Activated naive CD4-positive, alpha-beta T cell treated with anti-CD3 and anti-CD28 coated beads, Interleukin-2, amount 50 U/mL, for 72 hours (primary cell): ENCODE data around the gene EPG5. TPM values are rescaled to one million over a fixed set of nuclear protein-coding genes. Genes with fewer than 3 reads are reported as not detected.
"Not testable (repeated sequence)": the region's sequence is repeated elsewhere in the genome, so short reads cannot be mapped to it uniquely, and the experiment has no call there.

Experiments
- ATAC-seq, 2 donors: fragments of 150-1000 bp; cut with Tn5 transposase; 2 replicates each; pipeline ENCODE4 v1.10.0; 2021; ENCODE audit warnings: mild to moderate bottlenecking in 2 of 2, moderate library complexity in 2 of 2
- DNase-seq, 2 donors: peaks; one replicate each; pipeline ENCODE4 v3.0.0; 2021 to 2022; ENCODE audit warnings: low spot score in 2 of 2
- H3K27ac Mint-ChIP-seq, 2 donors: one replicate each; pipeline ENCODE4 v1.8.0; 2022; ENCODE audit warnings: mild to moderate bottlenecking in 2 of 2, mixed read lengths in 2 of 2
- H3K36me3 Mint-ChIP-seq, 2 donors: one replicate each; pipeline ENCODE4 v1.8.0; 2022; ENCODE audit warnings: mixed read lengths in 2 of 2
- H3K9me3 Mint-ChIP-seq, 2 donors: one replicate each; pipeline ENCODE4 v1.8.0; 2022; ENCODE audit warnings: mixed read lengths in 2 of 2
- total RNA-seq, 2 donors: library from RNA; stranded (reverse); gene quantifications; one replicate each; pipeline ENCODE4 v1.2.3, GENCODE V29; 2022

Gene EPG5
- total RNA-seq, 2 donors from 2014 or later, result 20.9 to 34.2 TPM

DNA sequence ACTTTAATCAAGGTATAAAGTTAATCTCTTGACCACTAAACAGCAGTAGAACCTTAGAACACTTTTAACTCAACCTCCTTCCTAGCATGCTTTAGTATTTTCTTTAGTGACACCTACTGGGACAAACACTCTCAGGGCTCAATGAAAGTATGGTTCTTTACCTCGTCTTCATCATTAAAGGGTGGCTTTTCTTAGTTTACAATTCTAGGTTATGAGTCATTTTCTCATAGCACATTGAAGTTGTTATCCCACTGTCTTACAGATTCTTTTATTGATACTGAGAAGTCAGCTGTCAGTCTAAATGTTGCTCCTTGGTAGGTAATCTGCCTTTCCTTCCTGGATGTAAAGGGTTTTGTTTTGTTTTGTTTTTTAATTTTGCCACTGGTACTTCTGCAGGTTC, 103.7 kb downstream of the EPG5 start:
- peak; percentile 61 to 86 for ATAC-seq
- peaks cover 0 to 10% of the 10 kb centered on the region in 2 donors for H3K9me3 Mint-ChIP-seq
- H3K27ac Mint-ChIP-seq, result no peak overlapping the region
- DNase-seq, result no peak
- peaks cover 34 to 39% of the 10 kb centered on the region in 2 donors for H3K36me3 Mint-ChIP-seq

DNA sequence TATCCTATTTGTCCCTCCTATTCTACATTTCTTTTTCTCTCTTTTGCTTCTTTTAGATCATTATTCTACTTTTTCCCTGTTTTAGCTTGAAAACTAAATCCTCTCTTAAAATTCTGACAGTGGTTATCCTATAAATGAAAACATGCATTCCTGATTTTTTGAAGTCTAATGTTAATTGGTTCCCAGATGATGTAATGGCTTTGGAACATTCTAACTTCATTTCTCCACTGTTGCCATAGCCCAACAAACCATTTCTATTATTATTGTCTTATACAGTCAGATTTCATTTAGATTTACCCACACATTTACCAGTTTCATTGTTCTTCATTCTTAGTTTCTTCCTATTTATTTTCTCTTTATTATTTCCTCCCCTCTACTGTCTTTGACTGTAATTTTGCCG, 105.2 kb downstream of the EPG5 start:
- H3K36me3 Mint-ChIP-seq, result peaks cover 34 to 39% of the 10 kb centered on the region in 2 donors
- H3K9me3 Mint-ChIP-seq, result peaks cover 0 to 10% of the 10 kb centered on the region in 2 donors
- H3K27ac Mint-ChIP-seq, result no peak overlapping the region
- ATAC-seq (no peak), DNase-seq (no peak)

DNA sequence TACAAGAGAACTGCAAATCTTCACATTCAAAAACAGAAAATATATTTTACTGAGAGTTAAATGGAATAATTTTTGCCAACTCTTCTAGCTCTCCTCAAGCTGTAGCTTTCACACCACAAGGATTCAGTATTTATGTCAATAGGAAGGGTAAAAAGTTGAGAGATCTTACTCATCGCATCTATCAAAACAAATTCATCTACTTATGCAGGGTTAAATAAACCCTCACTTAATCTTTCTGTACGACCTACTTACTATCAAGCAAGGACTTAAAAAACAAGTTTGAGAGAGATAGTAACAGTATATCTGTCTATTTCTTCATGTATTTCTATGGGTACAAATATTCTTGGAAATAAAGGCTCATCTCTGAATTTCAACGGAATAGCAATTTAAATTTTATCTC, 106.2 kb downstream of the EPG5 start:
- H3K36me3 Mint-ChIP-seq, result peaks cover 28 to 32% of the 10 kb centered on the region in 2 donors

DNA sequence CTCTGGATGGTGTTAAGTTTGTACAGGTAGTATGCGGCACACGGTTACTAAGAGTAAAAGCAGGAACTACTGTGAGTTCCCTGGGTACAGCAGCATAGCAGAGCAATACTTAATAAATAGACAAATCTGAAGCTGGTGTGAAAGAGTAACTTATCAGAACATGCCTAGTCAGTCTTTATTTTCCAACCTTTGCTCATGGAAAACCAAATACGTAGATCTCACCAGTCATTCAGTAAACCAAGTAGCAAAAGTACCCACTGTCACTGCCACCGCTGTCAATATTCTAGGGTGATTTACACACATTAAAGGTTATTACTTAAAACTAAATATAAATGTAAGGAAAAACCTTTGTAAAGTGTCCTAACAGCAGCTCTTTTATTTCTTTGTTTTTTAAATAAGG, 106.6 kb downstream of the EPG5 start:
- no peak for ATAC-seq
- peaks cover 24 to 28% of the 10 kb centered on the region in 2 donors for H3K36me3 Mint-ChIP-seq

More for the DNA sequence above, 106.2 kb downstream of the EPG5 start:
- ATAC-seq, result no peak
- peaks cover 0 to 10% of the 10 kb centered on the region in 2 donors for H3K9me3 Mint-ChIP-seq
- H3K27ac Mint-ChIP-seq, result no peak overlapping the region
- DNase-seq, result no peak

DNA sequence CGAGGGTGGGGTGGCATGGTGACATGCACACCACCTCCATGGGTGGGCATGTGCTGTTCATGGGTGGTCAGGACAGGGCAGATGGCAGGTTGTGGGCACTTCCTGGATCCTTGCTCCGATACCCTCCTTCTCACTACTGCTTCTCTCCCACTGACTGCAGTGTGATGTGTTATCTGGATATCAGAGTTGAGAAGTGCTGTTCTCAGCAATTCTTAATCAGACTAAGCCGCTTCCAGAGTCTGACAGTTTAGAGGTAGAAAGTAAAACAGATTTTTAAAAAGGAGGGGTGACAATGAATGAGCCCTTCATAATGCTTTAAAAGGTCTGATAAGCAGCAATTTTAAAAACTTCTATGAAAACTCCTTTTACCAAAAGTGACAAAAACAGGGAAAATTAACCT, 107.8 kb downstream of the EPG5 start:
- Mint-ChIP-seq H3K36me3 (peaks cover 13 to 17% of the 10 kb centered on the region in 2 donors), H3K9me3 (peaks cover 0 to 7% of the 10 kb centered on the region in 2 donors), H3K27ac (no peak overlapping the region)
- ATAC-seq, result no peak
- no peak for DNase-seq

More for the DNA sequence above, 106.6 kb downstream of the EPG5 start:
- no peak for DNase-seq
- Mint-ChIP-seq H3K27ac (no peak overlapping the region), H3K9me3 (peaks cover 0 to 10% of the 10 kb centered on the region in 2 donors)

DNA sequence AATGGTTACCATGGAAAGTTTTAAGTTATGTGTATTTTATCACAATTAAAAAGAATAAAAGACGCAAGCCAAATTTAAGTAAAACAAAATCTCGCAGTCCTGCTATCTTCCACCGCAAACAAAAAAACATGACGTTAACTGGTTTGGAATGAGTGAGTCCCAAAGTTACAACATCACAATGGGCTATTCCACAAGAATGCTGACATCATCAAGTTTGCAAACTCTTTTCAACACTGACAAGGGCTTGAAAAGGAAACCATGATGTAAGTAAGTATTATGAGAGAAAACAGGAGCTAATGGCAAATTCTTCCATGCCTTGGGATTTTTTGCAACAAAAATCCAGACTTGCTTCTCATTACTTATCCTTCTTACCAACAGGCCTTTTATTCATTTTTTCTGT, 110.6 kb downstream of the EPG5 start:
- ATAC-seq (no peak), DNase-seq (no peak)
- Mint-ChIP-seq H3K9me3 (no peaks in the 10 kb centered on the region), H3K36me3 (peaks cover 0 to 7% of the 10 kb centered on the region in 2 donors), H3K27ac (no peak overlapping the region)

DNA sequence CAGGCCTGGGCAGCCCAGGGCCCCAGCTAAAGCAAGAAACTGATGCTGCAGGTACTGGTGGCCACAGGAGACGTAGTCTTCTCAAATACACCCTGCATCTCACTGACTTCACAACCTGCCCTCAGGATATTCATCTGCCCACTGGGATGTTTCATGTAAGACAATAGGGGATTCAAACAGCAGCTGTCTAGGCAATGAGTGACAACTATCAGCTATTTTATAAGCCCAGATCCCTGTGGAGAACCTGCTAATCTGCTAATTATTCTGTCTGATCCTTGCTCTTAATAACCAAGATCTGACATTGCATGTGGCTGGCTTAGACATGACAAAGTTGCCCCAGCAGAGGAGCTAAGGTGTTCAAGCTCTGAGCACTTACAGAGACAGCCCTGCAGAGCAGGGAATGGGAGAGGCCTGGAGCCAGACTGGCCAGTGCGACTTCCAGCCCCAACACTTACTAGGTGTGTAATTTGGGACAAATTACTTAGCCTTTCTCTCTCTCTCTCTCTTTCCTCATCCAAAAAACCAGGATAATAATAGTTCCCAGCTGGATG, 113.0 kb downstream of the EPG5 start:
- peaks cover 0 to 1% of the 10 kb centered on the region in 2 donors for H3K36me3 Mint-ChIP-seq
- no peak for ATAC-seq
- H3K27ac Mint-ChIP-seq, result peak overlapping the region; percentile 16 to 29
- H3K9me3 Mint-ChIP-seq, result no peaks in the 10 kb centered on the region
- DNase-seq, result no peak

DNA sequence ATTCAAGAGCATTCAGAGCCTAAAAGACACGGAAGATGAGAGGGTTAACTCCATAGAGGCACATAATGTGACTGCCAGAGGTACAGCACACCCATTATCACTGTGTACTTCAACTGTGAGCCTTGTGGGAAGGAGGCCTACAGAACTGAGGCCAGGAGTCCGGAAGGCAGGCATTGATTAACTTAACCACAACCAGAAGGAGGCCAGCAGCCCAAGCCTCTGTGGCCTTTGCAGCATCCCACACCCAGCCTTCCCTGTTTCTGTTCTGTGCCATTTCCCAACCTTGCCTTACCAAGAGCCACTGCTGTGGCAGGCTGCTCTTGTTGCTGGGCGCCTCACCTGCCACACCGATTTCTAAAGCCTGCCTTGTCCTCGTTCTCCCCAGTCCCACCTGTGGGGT, 114.5 kb downstream of the EPG5 start:
- Mint-ChIP-seq H3K36me3 (no peaks in the 10 kb centered on the region), H3K27ac (peak overlapping the region; percentile 16 to 52), H3K9me3 (no peaks in the 10 kb centered on the region)
- DNase-seq (no peak), ATAC-seq (no peak)

DNA sequence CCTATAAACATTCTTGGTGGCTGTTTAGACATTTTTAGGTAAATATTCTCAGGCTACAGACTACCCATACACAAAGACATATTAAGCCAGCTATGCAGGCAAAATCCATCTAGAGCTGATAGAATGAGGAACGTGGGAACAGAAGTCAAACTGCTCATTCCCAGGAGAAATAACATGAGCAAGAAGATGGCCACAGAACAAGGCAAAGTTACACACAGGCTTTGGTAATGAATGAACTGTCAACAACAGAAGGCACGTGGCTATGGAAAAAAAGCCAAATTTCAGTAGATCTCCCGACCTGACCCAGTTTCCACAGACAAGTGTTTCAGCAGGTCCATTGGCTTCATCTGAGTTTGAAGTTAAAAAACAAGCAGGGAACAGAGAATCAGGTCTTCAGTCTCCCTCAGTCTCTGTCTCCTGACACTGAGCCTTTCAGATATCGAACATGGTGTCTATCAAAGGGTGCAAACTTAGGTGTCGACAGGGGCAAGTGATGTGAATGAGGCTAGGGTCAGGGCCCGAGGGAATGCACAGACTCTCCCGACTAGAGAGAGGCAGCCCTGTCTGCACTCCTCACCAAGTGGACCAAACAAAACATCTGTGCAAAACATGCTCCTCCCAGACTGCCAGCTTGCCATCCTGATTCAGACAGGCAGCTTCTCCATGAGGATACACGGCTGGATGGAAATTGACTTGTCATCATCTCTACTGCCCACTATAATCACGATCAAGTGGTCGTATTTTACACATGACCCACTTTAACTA, 115.8 kb downstream of the EPG5 start:
- peak overlapping the region in 1 of 2 donors; percentile 8 for H3K27ac Mint-ChIP-seq
- DNase-seq (no peak), ATAC-seq (no peak)
- H3K9me3 Mint-ChIP-seq, result no peaks in the 10 kb centered on the region
- H3K36me3 Mint-ChIP-seq, result no peaks in the 10 kb centered on the region

DNA sequence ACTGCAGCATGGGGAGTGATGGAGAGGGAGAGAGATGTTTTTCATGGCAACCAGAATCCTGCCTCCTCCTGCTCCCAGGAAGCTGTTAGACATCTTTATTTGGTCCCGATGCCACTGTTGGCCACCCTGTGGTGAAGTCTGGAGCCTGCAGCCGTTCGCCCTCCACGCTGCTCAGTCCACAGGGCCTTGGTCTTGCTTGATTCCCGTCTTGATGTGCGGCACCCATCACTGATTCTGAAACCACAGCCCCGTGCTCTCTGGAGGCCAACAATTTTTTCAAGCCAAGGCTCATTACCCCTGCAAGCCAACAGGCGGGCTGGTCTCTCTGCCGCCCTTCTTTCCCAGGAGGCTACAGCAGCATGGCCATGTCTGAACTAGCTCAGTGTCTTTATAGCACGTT, 117.1 kb downstream of the EPG5 start:
- no peak for DNase-seq
- peak in 1 of 2 donors; percentile 27 for ATAC-seq
- H3K9me3 Mint-ChIP-seq, result no peaks in the 10 kb centered on the region
- H3K36me3 Mint-ChIP-seq, result no peaks in the 10 kb centered on the region
- no peak overlapping the region for H3K27ac Mint-ChIP-seq

DNA sequence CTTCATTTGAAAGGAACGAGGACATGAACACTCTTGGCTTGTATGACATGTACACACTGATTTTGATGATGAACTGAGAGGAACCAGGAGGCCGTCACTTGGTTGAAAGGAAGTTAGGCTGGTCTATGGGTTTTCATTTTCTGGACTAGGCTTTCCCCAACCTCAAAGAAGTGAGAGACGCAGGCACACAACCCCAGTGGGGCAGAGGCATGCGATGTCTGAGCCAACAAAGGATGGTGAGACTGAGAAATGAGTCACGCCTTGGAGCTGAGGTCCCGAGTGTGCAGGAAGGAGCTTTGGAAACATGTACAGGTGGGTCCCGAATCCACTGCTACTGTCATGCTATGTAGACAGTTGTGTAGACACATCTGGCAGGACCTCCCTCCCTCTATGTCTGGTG, 117.6 kb downstream of the EPG5 start:
- Mint-ChIP-seq H3K9me3 (no peaks in the 10 kb centered on the region), H3K36me3 (no peaks in the 10 kb centered on the region), H3K27ac (peak overlapping the region in 1 of 2 donors; percentile 52)
- peak; percentile 38 to 78 for ATAC-seq
- no peak for DNase-seq

DNA sequence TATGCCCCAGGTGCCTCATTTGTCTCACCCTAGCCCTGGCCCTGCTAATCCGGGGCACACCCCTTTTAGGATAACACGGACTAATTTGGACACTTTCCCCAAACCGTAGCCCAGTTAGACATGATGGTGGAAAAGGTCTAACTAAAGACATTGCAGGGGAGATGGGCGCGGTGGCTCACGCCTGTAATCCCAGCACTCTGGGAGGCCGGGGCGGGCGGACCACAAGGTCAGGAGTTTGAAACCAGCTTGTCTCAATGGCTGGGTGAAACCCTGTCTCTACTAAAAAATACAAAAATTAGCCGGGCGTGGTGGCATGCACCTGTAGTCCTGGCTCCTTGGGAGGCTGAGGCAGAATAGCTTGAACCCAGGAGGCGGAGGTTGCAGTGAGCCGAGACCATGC, 118.5 kb downstream of the EPG5 start:
- not testable (repeated sequence) for H3K9me3 Mint-ChIP-seq, H3K36me3 Mint-ChIP-seq, ATAC-seq, DNase-seq, H3K27ac Mint-ChIP-seq

DNA sequence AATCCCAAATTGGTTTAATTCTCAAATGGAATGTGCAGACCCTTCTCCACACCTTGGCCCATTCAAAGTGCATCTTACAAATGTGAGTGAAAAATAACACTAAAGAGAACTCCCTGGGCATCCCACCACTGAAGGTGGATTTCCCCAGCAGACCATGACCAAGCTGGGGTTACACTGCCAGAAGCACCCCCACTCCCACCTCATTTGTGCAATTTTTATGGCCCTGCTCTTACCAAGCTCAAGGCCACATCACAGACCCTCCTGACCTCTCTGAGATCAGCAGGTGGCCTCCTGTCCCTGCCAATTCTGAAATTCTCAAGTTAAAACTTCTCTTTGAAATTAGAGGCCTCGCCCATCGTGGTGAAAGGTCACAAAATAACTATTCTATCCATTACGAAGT, 120.0 kb downstream of the EPG5 start:
- Mint-ChIP-seq H3K9me3 (no peaks in the 10 kb centered on the region), H3K27ac (no peak overlapping the region), H3K36me3 (no peaks in the 10 kb centered on the region)
- no peak for ATAC-seq
- DNase-seq, result no peak

DNA sequence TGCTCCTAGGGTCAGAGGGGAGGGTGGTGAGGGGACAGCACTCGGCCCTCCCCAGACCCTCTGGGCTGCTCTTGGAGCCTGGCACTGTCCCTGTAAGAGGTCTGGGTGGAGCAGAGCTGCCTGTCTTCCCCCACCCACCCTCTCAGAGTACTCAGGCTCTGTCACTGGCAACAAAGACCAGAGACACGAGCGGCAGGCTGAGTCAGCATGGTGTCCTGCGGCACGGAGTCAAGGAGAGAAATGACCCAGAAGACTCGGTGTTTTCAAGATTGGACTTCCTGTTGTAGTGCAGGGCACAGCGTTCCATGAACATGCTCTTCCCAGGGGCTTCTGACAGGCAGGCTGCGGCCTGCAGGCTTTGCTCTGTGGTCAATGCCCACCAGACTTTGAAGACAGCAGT, 121.7 kb downstream of the EPG5 start:
- no peak for ATAC-seq
- no peak for DNase-seq
- no peaks in the 10 kb centered on the region for H3K36me3 Mint-ChIP-seq
- H3K27ac Mint-ChIP-seq, result peak overlapping the region in 1 of 2 donors; percentile 42
- no peaks in the 10 kb centered on the region for H3K9me3 Mint-ChIP-seq

DNA sequence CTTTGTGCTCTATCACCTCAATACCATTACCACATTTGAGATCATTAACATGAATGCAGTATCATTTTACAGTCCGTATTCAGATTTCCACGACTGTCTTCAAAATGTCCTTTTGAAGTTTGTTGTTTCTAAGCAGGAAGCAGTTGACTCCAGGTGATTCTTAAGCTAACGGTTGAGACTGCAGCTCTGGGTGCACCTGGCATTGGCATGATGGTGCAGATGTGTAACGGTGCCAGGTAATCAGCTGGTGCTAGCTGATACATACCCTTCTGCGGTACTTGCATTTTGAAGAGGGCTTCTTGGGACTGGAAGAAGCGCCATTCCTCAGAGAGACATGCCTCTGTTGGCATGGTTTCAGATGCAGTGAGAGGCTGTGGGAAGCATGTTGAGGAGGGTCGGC, 122.2 kb downstream of the EPG5 start:
- ATAC-seq (no peak), DNase-seq (no peak)
- Mint-ChIP-seq H3K36me3 (no peaks in the 10 kb centered on the region), H3K27ac (peak overlapping the region; percentile 42 to 61), H3K9me3 (no peaks in the 10 kb centered on the region)

DNA sequence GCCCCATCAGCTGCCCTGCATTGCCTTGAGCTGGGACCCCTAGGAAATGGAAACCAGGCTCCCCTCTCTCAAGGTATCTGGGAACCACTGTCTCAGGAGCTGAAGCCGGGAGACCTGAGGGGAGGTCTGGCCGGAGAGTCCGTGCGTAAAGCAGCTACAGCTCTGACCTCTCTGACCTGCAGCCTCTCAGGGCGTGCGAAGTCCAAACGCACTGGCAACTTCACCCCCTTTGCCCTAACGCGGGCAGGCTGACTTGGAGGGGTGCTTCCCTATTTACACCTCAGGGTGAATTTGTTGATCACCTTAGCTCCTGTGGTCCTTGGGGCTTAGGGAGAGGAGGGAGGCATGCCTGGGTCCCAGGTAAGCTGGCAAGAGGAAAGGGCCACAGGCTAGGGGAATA, 124.1 kb downstream of the EPG5 start:
- no peak for DNase-seq
- Mint-ChIP-seq H3K9me3 (no peaks in the 10 kb centered on the region), H3K27ac (no peak overlapping the region), H3K36me3 (no peaks in the 10 kb centered on the region)
- ATAC-seq, result no peak

DNA sequence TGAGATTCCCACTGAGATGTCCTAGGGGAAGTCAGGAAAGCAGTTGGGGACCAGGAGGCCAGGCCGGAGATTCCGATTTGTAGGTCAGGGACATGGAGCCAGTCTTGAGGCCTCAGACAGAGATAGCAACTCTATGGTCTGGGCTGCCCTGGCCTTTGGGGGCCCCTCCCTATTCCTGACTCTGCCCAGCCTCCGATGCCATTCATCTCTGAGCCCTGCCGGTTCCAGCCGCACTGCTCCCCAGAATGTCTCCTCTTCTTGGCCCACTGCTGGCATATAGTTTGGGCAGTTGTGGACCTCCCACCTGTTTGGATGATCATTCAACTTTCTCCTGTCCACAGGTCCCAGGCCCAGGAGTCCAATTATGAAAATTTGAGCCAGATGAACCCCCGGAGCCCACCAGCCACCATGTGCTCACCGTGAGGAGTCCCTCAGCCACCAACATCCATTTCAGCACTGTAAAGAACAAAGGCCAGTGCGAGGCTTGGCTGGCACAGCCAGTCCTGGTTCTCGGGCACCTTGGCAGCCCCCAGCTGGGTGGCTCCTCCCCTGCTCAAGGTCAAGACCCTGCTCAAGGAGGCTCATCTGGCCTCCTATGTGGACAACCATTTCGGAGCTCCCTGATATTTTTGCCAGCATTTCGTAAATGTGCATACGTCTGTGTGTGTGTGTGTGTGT, 125.2 kb downstream of the EPG5 start:
- Mint-ChIP-seq H3K36me3 (peaks cover 0 to 1% of the 10 kb centered on the region in 2 donors), H3K9me3 (no peaks in the 10 kb centered on the region), H3K27ac (peak overlapping the region in 1 of 2 donors; percentile 5)
- no peak for ATAC-seq
- no peak for DNase-seq
